RPMI7951 (cell line): ENCODE results near the gene SRGN. TPM values are rescaled to one million over a fixed set of nuclear protein-coding genes. Genes with fewer than 3 reads are reported as not detected.
A peak's percentile ranks its signal among the peaks of the same experiment; 100 is the strongest.
"Not testable (repeated sequence)": the region's sequence is repeated elsewhere in the genome, so short reads cannot be mapped to it uniquely, and the experiment has no call there.

Experiments
- DNase-seq: peaks from one replicate; pipeline ENCODE4 v3.0.0-alpha.2; 2012; ENCODE audit warnings: low read depth
- total RNA-seq: library from RNA; depleted of rRNA; stranded (reverse); fragments of >200 nt; shearing (Covaris generic); gene quantifications from 2 replicates; pipeline ENCODE4 v1.2.3, GENCODE V29; 2014; rRNA removed

Gene SRGN, protein sequence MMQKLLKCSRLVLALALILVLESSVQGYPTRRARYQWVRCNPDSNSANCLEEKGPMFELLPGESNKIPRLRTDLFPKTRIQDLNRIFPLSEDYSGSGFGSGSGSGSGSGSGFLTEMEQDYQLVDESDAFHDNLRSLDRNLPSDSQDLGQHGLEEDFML
- 333 and 345 TPM in 2 replicates for total RNA-seq

DNA sequence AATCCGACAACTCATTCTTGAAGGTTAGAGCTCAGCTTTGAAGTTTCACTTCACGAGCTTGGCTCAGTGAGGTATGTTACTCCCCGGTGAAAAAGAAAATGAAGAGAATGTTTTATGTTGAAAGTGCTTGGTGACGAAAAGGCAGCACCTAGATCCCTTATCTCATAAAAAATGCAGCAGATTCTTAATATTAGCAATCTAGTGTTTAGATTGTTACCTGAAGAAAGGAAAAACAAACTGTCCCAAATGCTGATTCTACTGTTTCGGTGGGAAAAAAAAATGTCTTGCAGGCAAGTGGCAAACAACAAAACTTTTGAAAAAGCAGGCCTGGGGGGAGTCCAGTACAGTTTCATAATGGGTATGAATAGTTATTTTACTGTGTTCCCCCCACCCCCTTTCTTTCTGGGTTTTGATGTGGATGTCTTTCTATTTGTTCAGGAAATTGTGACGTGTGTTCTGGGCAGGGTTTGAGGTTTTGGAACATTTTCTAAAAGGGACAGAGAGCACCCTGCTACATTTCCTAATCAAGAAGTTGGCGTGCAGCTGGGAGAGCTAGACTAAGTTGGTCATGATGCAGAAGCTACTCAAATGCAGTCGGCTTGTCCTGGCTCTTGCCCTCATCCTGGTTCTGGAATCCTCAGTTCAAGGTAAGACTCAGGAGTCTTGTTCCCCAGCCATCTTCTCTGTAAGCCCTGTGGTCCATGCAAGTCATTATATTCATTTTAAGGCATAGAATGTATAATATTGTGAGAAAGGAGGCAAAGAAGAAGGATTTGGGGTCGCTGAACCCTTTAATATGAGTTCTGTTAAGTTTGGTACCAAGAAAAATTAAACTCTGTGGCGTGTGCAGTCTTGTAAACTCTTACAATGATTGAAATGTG lies at the start of gene SRGN:
Gene SRGN, plus strand, starts transcription at position 514 of the 881 bp plus-strand sequence. Its CDS starts 55 bp downstream, at position 569.
- peak; percentile 92 for DNase-seq

DNA sequence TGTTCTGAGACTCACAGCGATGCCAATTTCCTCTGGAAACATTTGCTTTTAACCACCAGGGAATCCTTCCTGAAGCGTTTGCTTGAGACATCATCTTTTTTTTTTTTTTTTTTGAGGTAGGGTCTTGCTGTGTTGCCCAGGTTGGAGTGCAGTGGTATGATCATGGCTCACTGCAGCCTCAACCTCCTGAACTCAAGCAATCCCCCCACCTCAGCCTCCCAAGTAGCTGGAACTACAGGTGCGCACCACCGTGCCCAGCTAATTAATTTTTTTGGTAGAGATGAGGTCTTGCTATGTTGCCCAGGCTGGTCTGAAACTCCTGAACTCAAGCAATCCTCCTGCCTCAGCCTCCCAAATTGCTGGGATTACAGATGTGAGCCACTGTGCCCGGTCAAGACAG lies 47.0 kb upstream of the SRGN start:
- not testable (repeated sequence) for DNase-seq

DNA sequence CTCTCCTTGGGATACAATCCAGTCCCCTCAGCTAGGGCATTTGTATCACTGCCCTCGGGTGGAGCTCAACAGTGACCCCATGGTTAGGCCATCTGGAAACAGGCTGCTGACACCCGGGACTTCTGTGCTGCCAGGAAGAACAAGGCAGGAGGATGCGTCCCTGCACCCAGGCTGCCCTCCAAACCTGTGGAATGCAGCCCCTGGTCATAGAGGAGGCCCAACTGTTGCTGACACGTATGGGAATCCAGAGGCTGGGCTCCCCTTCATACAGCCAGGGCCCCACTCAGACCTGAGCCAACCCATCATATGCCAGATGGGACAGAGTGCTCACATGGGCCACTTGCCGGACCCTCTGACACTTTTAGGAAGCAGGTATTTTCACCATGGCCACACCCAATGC lies 45.5 kb upstream of the SRGN start:
- DNase-seq: no peak

DNA sequence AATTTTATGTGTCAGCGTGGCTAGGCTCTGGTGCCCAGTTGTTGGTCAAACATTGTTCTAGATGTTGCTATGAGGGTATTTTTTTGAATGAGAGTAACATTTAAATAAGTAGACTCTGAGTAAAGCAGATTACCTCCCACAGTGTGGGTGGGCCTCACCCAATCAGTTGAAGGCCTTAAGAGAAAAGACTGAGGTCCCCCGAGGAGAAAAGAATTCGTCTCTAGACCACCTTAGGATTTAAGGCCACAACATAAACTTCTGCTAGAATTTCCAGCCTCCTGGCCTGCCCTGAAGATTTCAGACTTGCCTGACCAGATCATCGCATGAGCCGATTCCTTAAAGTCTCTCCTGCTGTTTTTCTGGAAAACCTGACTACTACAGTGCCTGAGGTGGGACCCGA lies 45.1 kb upstream of the SRGN start:
- no peak for DNase-seq

DNA sequence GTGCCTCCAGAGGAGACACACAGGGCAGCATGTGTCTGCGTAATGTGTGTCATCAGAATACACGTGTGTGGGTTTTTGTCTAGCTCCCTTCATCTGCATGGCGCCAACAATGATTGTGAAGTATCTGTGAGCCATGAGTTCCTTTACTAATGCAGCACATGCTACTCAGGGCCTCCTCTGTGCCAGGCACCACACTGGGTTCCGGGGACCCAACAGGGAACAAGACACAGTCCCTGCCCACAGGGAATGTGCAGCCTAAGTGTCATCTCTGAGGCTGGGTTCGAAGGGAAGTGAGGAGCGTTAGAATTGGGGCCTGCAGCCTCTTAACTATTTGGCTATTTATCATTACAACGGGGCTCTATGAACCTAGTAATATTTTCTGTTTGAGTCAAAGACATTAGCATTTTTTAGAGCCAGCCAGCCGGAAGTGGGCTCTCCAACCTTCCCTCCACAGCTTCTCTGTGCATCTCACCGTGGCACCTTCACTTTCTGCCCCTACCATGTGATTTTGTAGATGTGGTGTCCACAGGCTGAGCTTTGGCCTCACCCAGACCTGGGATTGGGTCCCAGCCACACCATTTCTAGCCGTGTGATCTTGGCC lies 43.9 kb upstream of the SRGN start:
- no peak for DNase-seq

DNA sequence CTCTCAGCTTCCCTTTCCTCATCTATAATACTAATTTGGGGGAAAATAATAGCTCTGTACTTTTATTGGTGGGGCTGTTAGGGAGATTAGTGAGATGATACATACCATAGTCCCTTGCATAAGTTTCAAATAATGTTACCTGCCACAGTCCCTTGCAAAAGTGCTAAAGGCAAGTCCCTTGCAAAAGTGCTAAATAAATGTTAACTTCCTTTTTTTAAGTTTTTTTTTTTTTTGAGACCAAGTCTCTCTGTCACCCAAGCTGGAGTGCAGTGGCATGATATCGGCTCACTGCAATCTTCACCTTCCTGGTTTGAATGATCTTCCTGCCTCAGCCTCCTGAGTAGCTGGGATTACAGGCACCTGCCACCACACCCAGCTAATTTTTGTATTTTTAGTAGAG lies 43.4 kb upstream of the SRGN start:
- DNase-seq: no peak

DNA sequence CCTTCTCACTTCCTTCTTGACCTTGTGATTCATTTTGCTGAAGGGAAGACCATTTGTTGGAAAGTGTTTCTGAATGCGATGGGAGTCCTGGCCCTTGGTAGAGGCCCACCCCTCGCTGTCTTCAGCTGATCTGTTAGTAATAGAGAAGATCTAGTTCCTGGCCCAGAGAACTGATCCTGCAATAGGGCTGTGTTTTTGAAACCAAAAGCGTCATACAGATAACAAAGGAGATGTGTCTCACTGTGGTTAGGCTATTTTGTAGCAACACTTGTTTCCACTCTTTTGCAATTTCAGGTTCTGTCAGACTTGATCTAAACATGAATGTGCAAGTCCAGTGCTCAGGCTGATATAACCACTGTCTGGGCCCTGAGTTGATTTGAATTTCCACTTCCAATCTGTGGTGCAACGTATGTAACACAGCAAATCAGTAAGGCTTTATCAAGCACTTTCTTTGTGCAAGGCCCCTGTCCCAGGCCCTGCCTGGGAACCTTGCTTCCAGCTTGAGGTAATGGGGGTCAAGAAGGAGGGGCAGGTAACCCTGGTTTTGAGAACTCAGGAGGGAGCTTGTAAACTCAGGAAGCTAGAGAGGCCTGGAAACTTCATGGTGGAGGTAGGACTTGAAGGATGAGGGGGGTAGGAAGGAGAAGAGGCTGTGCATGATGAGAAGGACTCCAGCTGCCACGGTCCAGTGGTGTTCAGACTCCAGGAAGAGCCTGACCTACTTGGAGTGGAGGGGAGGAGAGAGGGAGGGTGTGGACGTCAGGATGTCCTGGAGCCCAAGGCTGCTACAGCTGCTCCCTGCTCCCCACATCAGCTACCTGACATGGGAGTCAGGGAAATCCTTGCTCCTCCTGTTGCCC lies 42.2 kb upstream of the SRGN start:
- no peak for DNase-seq

DNA sequence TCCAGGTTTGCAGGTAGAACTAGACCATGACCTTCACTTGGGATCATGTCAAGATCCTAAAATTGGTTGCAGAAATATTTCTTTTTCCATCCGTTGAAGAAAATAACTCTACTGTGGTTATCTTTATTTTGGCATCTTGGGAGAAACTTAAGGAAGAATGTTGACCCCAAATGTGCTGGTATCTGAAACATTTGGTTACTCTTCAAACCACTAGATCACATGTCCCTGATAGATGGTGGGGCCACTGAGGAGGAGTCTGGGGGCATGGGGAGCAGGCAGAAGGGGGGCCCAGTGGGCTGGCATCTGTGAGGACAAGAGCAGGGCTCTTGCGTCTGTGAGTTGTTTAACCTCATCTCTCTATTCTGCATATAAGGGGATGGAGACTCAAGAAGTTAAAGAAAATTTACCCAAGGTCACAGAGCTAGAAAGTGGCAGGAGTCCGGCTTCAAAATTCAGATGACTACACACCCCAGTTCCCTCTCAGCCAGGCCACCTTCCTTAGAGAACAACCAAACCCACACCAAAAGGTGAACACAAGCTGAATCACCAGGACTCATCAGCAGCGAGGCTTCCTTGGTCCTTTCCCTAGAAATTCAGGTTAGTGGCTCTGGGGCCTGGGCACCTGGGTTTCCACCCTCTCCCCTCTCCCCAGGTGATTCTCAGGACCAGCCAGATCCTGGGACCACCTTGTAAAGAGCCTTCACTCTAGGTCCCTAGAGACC lies 40.6 kb upstream of the SRGN start:
- DNase-seq: no peak

DNA sequence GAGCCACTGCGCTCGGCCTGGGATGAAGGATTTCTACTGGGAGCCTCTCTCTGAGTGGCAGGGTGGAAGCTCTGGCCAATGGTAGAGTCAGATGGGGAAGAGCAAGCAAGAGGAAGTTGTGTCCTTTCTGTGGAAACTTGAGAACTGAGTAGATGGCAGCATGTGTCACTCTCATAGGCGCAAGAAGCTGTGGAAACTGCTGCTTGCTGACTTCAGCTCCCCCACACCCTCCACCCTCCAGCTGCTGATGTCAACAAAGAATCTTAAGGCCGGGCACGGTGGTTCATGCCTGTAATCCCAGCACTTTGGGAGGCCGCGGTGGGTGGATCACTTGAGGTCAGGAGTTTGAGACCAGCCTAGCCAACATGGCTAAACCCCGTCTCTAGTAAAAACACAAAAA lies 39.8 kb upstream of the SRGN start:
- no peak for DNase-seq

DNA sequence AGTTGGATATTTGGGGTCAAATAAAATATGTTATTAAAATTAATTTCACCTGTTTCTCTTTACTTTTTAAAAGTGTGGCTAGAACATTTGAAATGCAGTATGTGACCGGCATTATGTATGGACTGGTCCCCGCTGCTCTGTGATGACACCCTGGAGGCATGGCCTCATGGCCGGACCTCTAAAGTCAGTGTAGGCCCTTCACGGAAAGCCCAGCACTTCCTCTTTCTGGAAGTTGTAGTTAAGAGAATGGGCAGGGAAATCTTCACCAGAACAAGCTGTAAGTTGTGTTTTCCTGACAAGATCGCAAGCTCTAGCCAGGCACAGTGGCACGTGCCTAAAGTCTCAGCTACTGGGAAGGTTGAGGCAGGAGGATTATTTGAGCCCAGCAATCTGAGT lies 38.3 kb upstream of the SRGN start:
- DNase-seq: no peak

DNA sequence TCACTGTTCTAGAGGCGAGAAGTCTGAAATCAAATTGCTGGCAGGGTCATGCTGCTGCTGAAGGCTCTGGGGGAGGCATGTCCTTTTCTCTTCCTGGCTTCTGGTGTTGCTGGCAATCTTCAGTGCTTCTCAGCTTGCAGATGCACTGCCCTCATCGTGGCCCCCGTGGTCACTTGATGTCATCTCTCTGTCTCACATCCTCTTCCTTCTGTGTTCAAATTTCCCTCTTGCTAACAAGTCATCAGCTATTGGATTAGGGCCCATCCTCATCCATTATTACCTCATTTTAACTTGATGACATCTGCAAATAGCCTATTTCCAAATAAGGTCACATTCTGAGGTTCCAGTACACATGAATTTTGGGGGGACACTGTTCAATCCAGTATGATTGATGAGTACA lies 36.6 kb upstream of the SRGN start:
- peak; percentile 14 for DNase-seq

DNA sequence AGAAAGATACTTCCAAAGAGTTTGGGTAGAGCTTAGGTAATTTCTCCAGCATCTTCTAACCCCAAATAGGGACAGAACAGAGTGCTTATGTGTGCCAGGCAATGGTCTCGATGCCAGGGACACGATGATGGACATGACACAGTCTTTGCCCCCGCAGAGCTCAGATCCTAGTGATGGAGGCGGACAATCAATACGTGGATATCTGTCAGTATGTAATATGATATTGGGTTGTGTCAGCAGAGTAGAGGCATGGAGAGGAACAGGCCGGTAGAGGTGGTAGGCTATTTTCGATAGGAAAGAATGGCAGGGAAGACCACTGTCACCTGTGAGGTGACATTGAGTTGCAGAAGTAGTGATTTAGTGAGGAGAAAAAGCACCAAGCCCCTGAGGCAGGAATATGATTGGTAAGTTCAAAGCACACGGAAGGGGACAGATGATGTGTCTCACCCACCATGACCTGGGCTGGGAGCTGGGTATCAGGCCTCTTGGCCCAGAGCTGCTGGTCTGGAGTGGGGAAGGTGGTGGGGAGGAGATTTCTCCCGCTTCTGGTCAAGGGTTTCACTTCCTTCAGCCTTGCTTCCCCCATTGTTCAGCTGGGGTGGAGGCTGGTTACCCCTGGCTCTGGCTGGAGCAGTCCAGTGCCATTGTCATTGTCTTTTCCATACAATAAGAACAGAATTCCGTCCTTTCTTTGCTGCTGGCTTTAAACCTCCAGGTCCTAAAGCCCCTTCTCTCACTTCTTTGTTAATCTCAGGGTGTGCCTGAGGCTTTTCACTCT lies 36.0 kb upstream of the SRGN start:
- no peak for DNase-seq

DNA sequence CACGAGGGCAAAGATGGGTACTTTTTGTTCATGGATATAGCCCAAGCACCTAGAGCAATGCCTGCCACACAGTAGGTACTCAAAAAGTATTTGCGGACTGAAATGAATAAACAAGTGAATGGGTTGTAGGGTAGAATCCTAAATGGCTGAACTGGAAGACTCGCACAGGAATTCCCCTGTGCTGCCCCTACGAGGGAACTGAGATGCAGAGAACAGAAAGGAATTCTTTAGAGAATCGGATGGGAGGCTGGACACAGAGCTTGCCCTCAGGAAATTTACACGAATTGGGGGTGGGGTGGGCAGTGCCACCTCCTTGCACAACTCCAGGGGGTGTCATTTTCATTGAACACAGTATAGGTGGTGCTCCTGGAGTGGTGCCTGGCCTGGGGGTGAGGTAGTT lies 35.2 kb upstream of the SRGN start:
- no peak for DNase-seq

DNA sequence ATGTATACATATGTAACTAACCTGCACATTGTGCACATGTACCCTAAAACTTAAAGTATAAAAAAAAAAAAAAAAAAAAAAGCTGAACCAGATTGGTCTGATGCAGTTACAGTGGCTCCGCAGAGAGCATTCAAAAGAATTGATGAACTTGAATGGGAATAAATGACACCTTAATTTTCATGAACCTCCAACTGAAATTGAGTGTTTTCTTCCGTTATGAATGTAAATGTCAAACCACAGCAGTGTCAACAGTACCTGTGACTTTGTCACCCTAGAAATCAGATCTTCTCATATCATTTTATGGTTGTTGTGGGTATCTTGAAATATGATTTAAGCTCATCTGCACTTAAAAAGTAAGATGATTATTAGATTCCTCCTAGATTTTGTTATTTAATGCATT lies 32.7 kb upstream of the SRGN start:
- DNase-seq: no peak

DNA sequence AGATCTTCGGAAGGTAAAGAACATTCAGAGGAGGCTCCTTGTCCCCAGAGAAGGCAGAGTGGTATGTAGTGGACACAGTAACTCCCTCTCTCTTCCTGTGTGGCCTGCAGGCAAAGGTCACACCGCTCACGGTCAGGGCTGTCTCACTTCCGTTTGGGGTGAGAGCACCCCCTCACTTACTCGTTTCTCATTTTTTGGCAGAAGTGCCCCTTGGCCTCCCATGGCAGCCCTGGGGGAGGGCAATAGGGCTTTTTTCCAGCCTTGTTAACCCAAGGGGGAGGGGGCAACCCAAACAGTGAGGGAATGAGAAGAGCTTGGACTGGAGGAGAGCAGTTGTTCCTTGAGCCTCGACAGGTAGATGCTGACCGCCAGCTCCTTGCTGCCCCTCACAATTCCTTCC lies 31.8 kb upstream of the SRGN start:
- DNase-seq: peak; percentile 40

DNA sequence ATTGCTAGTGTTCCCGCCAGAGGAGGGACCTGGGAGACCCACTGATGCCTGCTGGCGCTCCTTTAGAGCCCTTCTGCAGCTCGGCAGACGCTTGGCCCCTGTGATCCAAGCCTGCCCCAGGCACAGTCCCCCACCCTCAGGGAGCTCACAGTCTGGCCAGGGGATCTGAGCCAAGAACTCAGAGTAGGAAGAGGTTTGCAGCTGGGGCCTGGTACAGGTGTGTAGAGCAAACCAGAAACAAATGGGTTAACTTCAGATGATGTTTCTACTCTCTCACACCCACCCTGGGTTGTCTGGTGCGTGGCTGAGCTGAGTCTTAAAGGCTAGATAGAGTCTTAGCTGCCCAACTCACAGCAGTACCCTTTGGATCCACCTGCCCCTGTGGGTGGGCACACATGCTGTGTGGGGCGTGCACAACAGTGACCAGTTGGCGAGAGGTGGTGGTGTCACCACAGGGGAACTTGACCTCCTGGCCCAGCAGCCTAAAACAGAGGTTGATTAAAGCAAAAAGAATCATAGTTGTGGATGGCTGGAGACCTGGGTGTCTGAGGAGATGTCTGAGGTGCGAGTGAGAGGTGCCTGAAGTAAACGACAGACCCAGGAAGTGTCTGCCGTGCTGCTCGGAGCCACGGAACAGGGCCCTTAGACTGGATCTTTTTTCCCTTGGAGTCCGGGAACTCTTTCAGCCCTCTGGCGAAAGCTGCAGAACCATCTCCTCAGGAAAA lies 31.2 kb upstream of the SRGN start:
- no peak for DNase-seq

DNA sequence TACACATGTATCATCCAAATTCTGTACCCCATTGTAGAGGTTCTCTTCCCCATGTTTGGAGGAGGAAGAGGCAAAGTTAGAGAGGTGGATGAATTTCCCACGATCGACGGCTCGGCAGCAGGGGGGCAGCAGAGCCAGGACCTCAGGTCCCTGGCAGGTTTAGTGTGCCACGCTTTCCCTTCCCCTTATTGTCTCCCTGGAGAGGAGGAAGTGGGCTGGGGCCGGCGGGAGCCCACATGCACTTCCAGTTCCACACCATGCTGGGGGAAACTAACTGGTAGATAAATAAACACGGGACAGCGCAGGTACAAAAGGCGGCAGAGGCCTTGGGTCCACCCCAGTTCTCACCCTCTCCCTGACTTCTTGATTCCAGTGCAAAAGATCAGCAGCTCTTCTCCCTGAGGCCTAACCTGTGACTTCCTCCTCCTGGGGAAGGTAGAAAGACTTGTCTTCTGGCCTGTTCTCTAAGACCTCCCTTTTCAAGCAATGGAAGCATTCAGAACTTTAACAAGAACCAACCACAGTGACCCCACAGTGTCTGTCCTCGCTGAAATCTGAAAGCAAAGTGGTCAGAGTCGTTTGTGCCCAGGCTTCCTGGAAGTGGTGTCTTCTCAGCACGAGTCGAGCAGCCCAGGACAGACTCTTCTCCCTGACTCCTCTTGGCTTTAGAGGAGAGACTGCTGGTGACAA lies 30.5 kb upstream of the SRGN start:
- DNase-seq: no peak

DNA sequence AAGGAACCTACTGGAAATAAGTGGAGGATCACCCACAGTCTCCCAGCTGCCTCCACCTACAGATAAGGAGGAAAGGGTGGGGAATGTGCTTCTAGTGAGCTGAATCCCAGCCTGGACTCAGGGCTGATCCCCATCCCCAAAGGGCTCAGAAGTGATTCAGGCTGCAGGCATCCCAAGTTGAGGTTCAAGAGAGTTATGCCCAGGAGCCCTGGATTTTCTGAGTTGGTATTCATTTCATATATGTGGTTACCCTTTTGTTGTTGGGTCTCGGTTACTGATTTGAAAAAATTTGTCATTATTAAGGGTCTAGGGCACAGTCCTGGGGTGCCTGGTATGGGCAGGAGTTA lies 30.0 kb upstream of the SRGN start:
- peak; percentile 71 for DNase-seq

DNA sequence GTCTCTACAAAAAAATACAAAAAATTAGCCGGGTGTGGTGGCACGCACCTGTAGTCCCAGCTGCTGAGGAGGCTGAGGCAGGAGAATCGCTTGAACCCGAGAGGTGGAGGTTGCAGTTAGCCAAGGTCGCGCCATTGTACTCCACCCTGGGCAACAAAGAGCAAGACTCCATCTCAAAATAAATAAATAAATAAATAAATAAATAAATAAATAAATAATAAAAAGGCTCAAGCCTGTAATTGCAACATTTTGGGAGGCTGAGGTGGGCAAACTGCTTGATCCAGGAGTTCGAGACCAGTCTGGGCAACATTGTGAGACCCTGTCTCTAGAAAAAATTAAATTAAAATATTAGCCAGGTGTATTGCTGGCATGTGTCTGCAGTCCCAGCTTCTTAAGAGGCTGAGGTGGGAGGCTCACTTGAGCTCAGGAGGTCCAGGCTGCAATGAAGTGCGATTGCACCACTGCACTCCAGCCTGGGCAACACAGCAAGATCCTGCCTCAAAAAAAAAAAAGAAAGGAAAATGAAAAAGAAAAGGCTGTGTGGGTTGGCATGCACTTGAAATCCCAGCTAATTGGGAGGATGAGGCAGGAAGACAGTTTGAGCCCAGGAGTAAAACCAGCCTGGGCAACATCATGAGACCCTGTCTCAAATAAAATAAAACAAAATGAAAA lies 27.6 kb upstream of the SRGN start:
- DNase-seq: no peak
